HG02870 (cell line): Measurements from ENCODE around the gene HSDL1.
A peak's percentile ranks its signal among the peaks of the same experiment; 100 is the strongest.

Experiments
- ATAC-seq: cut with Tn5 transposase; IDR thresholded peaks from one replicate; pipeline ENCODE4 v1.9.1; 2021; ENCODE audit warnings: mild to moderate bottlenecking, moderate library complexity; ENCODE audit not compliant: unreplicated experiment

Gene HSDL1

DNA sequence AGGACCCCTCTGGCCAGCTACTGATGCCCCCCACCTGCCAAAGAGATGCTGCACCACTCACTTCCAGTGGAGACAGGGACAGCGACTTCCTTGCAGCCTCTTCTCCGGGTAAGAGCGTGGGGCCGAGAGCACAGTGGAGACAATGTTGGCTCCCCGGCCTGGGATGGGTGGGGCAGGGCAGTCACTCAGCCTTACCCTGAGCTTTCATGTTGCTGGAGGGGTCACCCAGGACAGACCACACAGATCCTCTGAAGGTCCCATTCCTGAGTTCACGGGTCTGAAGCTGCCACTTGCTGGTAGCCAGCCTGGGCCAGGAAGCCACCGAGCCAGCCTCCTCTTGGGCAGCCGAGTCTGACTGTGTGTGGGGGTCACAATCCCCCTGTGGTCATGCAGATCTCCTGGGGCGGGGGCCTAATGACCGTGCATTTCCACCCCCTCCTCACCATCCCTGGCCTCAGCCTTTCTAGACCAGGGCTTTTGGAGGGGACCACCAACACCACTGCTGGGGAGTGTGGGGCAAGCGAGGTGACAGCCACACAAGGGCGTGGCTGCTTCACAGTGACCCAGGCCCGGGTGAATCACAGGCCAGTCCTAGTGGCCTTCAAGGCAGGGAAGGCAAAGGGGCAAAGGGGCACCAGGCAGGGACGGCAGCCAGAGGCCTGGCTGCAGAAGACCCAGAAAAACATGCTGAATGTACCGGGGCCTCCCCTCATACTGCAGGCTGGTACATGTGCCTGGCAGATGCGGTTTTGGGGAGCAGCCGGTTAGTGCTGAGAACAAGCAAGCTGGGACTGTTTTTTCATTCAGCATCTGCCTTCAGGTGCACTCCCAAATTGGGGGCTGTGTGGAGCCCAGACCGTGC lies 31.4 kb upstream of the HSDL1 start:
- no peak for ATAC-seq

DNA sequence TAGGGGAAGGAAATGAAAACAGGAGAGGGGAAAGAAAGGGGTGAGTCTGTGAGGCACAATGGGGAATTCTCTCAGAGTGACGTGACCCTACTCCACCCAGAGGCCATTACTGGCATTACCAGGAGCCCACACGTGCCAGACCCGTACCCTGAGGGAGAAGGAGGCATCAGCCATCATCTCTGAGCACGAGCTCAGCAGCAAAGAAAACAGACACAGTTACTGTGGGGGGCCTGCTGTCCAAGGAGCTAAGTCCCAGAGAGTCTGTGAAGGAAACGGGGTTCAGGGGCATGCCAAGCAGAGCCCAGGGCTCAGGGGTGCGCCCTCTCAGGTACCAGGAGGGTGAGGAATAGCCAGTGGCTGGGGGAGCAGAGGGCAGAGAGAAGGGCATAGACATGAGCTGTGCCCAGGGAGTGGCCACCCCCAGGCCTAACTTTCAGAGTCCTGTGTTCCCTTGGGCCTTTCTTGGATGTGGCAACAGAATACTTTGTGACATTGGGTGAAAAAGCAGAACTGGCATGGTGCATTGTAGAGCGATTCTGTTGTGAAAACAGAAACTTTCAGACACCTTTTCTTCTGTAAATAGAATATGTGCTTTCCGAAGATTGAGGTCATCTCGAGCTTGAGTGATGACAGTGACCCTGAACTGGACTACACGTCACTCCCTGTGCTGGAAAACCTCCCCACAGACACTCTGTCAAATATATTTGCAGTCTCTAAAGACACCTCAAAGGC lies 30.5 kb upstream of the HSDL1 start:
- peak; percentile 74 for ATAC-seq

DNA sequence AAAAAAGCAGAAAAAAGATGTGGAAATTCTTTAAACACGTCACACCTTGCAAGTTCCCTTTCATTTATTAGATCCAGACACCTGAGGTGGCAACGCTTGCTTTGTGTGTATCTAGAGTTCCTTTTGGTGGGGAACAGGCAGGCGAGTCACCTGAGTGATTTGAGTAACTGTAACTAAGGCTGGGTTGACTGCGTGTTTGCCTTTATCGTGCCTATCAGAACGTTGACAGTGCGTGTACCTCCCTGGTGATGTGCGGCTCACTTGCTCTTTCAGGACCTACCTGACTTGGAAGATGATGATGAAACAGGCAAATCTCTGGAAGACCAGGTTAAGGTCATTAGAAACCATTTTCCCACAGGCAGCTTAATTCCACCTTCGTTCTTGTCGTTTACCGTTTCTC lies 29.4 kb upstream of the HSDL1 start:
- ATAC-seq: no peak

DNA sequence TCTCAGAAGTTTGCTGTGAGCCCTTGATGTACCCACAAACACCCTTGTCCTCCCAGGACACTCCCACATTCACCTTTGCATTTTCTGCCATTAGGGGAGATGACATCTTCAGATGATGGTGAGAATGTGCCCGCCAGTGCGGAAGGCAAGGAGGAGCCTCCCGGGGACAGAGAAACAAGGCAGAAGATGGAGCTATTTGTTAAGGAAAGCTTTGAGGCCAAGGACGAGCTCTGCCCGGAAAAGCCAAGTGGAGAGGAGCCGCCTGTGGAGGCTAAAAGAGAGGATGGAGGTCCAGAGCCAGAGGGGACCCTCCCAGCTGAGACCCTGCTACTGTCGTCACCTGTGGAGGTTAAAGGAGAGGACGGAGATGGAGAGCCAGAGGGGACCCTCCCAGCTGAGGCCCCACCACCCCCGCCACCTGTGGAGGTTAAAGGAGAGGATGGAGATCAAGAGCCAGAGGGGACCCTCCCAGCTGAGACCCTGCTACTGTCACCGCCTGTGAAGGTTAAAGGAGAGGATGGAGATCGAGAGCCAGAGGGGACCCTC lies 24.9 kb upstream of the HSDL1 start:
- ATAC-seq: no peak

DNA sequence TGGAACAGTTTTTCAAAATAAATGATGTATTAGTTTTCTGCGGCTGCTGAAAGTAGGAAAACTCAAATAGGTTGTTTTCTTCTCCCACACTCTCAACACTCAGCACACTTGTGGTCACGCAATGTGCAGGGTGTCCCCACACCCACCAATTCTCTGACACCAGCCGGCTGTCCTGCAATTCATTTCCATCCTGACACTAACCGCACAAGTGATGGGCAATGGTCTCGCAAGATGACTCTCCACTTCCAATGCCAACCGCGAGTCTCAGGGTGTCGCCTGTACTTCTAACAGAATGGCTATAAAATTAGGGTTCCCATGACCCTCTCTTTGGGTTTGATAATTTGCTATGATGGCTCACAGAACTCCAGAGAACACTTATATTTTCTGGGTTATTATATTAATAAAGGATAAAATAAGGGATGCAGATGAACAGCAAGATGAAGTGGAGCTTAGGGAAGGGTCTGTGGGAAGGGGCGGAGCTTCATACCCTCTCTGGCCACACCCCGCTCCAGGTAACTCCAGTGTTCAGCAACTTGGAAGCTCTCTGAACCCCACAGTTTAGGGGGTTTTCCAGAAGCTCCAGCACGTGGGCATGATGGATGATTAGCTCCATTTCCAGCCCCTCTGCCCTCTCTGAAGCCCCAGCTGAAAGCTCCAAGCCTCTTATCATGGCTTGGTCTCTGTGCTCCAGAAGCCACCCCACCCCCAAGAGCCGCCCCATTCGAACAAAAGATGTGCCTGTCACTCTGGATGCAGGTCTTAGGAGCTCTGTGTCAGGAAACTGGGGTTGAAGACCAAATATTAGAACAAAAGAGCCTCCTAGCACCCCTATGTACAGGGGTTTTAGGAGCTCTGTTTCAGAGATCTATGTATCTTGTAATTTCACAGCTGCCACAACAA lies 22.1 kb upstream of the HSDL1 start:
- ATAC-seq: no peak

DNA sequence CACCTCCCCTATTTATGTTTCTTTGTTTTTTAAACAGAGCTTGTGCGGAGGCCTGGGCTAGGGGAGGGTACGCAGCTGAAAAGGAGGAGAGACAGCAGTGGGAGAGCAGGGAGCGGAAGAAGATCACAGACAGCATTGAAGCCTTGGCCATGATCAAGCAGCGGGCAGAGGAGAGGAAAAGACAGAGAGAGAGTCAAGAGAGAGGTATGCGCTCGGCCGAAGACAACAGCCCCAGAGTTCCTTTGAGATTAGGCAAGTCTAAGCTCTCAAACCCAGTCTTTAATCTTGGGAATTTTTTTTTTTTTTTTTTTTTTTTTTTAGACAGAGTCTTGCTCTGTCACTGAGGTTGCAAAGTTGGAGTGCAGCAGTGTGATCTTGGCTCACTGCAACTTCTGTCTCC lies 20.8 kb upstream of the HSDL1 start:
- no peak for ATAC-seq

DNA sequence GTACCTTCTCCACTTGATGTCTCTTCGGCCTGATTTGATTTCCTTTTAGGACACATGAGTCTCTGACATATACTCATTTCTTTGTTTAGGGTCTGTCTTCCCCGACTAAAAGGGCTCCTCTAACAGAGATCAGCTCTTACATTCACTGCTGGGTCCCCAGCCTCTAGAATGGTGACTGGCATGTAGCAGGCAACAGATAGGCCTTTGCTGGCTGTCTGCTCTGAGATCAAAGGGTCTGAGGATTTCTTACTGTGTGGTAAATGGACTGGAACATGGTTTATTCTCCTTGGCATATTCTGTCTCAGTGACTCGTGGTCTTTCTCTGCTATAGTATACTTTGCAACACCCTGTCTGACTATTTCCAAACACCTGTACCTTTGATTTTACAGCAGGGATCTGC lies 16.8 kb upstream of the HSDL1 start:
- ATAC-seq: no peak

DNA sequence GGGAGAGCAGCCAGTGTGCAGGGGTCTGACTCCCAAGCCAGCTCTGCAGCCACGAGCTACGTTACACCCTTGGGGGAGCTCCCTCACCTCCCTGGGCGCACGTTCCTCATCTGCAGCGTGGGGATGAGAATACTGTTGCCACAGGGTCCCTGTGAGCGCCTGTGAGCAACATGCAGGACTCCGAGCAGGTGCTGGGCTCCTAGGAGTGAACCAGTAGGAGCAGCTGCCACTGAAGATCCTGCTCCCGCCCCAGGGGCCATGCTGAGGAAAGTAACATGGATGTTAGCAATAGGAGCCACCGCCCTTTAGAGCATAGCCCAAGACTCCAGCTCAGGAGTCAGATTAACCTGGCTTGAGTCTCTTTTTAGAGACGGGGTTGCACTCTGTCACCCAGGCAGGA lies 16.1 kb upstream of the HSDL1 start:
- ATAC-seq: no peak

DNA sequence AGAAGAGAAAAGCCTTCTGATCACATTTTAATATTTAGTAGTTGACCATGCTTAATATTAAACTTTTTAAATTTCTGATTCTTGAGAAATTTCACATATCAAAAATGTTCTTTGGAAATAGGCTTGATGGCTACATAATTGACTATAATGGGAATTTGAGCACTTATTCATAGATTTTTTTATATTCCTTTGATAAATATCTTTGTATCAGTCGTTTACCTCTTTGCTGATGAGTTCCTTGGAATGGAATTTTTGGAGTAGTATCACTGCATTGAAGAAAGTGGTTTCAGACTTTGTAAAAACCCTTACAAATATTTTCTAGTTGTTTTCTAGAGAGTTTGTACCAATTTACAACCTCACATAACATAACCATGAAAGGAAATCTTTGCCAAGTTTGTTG lies 14.8 kb upstream of the HSDL1 start:
- ATAC-seq: no peak

DNA sequence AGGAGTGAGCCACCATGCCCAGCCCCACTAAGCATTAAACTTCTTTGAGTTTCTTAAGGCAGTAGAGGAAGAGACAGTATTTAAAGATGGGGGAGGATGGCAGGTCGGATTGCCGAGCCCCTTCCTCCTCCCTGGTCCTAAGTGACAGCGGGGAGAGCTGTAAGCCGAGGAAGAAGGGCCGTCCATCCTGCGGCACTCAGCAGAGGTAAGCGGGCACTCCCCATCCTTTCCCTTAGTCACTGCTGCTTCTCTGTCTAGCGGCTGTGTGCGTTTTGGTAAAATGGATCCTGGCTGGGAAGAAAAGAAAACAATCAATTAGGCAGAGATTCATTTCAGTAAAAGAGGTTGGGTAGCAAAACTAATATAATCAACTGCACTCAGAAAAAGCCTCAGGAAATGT lies 14.0 kb upstream of the HSDL1 start:
- no peak for ATAC-seq

DNA sequence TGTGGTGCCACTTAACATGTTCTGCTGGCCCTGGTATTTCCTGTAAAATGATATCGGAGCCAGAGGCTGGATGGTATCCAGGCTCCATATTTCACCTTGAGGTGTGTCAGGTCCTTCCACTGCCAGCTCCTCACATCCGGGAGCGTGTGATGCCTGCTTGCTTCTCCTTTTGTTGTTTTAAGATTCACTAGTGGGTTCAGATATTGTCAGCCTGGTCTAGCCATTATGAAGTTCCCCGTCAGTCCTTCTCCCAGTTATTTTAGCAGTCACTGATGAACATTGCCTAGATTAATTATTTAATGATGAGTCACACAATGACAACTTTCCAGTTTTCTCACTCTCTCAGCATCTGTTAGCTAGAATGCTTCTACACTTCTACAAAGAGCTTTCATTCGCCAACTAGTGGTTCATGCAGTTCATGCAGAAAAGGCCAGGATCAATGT lies 11.4 kb upstream of the HSDL1 start:
- ATAC-seq: no peak

DNA sequence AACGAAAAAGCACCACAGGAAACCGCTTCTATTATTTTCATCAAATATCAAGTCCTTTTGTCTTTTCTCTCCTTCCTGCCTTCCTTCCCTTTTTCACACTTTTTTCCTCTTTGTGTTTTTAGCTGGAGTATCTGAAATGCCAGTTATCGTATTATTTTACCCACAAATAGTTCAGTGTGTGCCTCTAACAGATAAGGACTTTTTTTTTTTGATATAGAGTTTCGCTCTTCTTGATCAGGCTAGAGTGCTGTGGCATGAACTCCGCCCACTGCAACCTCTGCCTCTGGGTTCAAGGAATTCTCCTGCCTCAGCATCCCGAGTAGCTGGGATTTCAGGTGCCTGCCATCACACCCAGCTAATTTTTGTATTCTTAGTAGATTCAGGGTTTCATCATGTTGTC lies 10.8 kb upstream of the HSDL1 start:
- ATAC-seq: no peak

DNA sequence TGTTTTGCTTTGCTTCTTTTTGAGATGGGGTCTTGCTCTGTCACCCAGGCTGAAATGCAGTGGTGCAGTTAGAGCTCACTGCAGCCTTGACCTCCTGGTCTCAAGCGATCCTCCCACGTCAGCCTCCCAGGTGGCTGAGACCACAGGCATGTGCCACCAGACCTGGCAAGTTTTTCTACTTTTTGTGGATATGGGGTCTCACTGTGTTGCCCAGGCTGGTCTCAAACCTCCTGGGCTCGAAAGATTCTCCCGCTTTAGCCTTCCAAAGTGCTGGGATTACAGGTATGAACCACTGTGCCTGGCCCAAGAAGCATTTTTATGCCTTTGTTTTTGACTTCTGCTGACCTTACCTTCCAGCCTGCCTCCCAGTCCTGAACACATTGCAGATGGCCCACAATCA lies 10.2 kb upstream of the HSDL1 start:
- no peak for ATAC-seq

DNA sequence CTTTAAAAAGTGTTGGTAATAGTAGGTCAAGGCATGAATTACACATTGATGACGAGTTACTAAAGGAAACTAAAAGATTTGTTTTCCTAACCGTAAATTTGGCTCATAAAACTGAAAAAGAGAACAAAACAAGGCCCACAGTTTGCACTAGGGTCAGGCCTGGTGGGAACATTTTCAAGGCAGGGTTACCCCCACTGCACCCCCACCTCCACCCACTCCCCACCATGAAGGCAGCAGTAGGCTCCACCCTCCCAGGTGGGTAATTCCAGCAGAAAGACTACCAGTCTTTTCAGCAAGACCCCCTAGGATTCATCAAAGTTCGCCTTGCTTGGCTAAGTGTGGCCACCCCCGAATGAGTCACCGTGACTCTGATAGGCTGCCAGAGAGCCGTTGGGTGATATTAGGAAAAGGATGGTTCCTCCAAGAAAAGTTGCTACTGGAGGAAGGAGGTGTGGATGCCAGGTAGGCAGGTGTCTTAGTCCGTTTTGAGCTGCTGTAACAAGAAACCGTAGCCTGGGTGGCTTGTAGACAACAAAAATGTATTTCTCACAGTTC lies 8.8 kb upstream of the HSDL1 start:
- no peak for ATAC-seq

DNA sequence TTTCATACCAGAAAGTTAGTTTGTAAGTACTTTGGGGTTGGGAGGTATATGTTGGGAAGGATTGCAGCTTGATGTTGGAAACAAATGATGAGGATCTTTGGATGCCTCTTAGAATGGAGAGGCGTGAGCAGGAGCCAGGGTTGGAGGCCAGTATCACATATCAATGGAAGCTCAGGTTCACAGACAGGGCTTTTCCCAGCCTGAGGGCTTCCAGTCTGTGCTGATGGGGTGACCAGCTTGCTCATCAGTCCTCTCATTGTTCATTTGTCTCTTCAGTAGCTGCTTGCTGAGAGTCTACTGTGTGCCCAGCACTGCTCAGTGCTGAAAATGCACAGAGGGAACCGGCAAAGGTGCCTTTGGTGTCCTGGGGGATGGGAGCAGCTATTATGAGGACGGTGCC lies 5.9 kb upstream of the HSDL1 start:
- ATAC-seq: no peak

DNA sequence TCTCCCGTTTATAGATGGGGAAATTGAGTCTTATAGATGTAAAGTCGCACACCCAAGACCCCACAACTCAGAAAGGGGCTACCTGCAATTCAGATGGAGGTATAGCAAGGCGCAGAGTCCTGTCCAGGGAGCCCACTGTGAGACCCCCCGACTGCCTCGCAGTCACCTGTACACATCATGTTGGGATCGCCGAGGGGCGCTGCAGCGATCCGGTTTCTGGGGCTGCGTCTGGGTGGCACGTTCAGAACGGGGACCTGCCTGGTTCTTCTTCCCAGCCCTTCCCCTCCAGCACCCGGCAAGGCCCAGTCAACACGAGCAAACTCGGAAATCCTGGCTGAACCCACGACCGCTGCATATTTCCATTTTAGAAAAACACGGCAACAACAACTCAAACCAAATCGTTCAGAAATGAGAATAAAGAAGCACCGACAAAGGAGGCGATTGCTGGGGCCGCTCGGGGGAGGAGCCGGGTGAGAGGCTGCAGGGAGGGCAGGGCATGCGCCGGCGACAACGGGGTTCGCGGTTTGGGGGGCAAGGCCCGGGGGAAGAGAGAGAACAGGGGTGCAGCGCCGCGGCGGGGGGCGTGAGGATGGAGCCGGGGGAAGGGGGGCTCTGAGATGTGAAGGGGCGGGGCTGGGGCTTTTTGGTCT lies 643 bp downstream of the HSDL1 start:
- peak; percentile 11 for ATAC-seq

DNA sequence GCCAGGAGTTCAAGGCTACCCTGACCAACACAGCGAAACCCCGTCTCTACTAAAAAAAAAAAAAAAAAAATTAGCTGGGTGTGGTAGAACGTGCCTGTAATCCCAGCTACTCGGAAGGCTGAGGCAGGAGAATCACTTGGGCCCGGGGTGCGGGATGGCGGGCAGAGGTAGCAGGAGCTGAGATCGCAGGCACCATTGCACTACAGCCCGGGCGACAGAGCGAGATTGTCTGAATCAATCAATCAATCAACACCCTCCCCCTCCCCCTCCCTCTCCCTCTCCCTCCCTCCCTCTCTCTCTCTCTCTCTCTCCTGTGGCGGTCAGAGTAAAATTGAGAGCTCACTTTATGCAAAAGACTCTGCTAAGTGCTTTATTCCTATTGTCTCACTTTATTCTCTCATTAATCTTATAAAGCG lies 1.2 kb downstream of the HSDL1 start:
- no peak for ATAC-seq

DNA sequence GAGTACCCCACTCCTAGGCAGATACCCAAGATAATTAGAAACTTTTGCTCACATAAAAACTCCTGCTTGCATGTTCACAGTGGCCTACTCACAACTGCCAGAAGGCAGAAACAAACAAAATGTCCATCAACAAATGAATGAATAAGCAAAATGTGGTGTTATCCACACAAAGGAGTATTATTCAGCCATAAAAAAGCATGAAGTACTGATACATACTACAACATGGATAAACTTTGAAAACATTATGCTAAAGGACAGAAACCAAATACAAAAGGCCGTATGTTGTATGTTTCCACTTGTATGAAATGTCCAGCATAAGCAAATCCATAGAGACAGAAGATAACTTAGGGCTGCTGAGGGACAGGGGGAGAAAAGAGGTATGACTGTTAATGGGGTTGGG lies 1.9 kb downstream of the HSDL1 start:
- ATAC-seq: no peak

DNA sequence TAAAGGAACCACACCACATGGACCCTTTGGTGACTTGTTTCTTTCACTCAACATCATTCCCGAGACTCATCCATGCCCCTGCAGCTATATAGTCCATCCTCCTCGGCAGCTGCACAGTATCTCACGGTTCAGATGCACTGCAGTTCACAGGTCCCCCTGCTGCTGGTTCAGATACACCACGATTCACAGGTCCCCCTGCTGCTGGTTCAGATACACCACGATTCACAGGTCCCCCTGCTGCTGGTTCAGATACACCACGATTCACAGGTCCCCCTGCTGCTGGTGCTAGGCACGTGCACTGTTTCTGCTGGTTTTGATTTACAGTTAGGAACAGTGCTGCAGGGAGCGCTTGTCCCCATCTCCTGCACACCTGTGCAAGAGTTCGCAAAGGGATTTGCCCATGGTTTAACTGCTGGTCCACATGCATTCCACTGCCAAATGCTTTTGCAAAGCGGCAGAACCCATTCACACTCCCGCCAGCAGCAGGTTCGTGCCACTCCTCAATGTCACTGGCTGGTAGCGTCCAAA lies 3.8 kb downstream of the HSDL1 start:
- no peak for ATAC-seq
